ENCODE measurements around the gene MMP7. TPM values are rescaled to one million over a fixed set of nuclear protein-coding genes. Genes with fewer than 3 reads are reported as not detected.

Gene MMP7
- polyA plus RNA-seq, 1 donor (not counting 4 experiments of a cell fraction or from before 2014, with no cell fraction given) = 0.81 TPM

- no peak overlapping the region for H3K4me2 ChIP-seq (ENCODE audit: control insufficient read depth, extremely low read depth, insufficient read depth, low read depth, low read length)
- H3K27ac ChIP-seq (ENCODE audit: control insufficient read depth, insufficient read depth, low read length) = no peak overlapping the region
- TF ChIP-seq CTCF (optimal IDR thresholded peaks at IDR 0.05 in 1 of 3, IDR thresholded peaks at IDR 0.05 in 1 of 3, conservative IDR thresholded peaks at IDR 0.05 in 1 of 3; ENCODE audit: extremely low read depth in 1 of 3, insufficient read depth in 2 of 3, low read length in 3 of 3) = no peak
- no peak for TF ChIP-seq EZH2 (IDR thresholded peaks at IDR 0.05; ENCODE audit: low read length)
- H3K9me1 ChIP-seq (ENCODE audit: control insufficient read depth, extremely low read depth, insufficient read depth, low read length) = no peaks in the 10 kb centered on the region
- peaks cover 22% of the 10 kb centered on the region for H3K4me1 ChIP-seq (ENCODE audit: control insufficient read depth, extremely low read depth, insufficient read depth, low read length)
- no peak overlapping the region for H3K9ac ChIP-seq (ENCODE audit: control insufficient read depth, extremely low read depth, insufficient read depth, low read length)
- H3K79me2 ChIP-seq (ENCODE audit: control insufficient read depth, insufficient read depth, low read length) = no peaks in the 10 kb centered on the region
- no peak overlapping the region for H3K4me3 ChIP-seq (ENCODE audit: control insufficient read depth in 2 of 3, extremely low read depth in 1 of 3, insufficient read depth in 2 of 3, low read depth in 1 of 3, low read length in 3 of 3)
- DNase-seq (ENCODE audit: low read depth, low spot score) (no peak), FAIRE-seq (no peak)
- H3K27me3 ChIP-seq (ENCODE audit: control insufficient read depth, extremely low read depth, insufficient read depth, low read length) = no peaks in the 10 kb centered on the region
- H3K36me3 ChIP-seq (ENCODE audit: control insufficient read depth in 2 of 2, extremely low read depth in 1 of 2, insufficient read depth in 2 of 2, low read length in 2 of 2) = no peaks in the 10 kb centered on the region
- H2AFZ ChIP-seq (ENCODE audit: control insufficient read depth, low read length) = no peak overlapping the region
- dilution Hi-C loops (cut with MboI; ENCODE audit: extremely low pct_ligation_motif_present, low sequenced_read_pairs) = no loop called here
- no peaks in the 10 kb centered on the region for H3K9me3 ChIP-seq (ENCODE audit: control insufficient read depth, low read depth, low read length)
- no peaks in the 10 kb centered on the region for H4K20me1 ChIP-seq (ENCODE audit: control insufficient read depth, extremely low read depth, insufficient read depth, low read length)
Observed at GRCh38 chr11:102472127-102472526, 58.4 kb downstream of the MMP7 start.

- no peaks in the 10 kb centered on the region for H3K27me3 ChIP-seq (ENCODE audit: control insufficient read depth, extremely low read depth, insufficient read depth, low read length)
- no peak overlapping the region for H3K27ac ChIP-seq (ENCODE audit: control insufficient read depth, insufficient read depth, low read length)
- no peaks in the 10 kb centered on the region for H3K9me1 ChIP-seq (ENCODE audit: control insufficient read depth, extremely low read depth, insufficient read depth, low read length)
- no peak for FAIRE-seq
- peaks cover 19% of the 10 kb centered on the region for H3K4me1 ChIP-seq (ENCODE audit: control insufficient read depth, extremely low read depth, insufficient read depth, low read length)
- no peak for DNase-seq (ENCODE audit: low read depth, low spot score)
- H3K4me3 ChIP-seq (ENCODE audit: control insufficient read depth in 2 of 3, extremely low read depth in 1 of 3, insufficient read depth in 2 of 3, low read depth in 1 of 3, low read length in 3 of 3) = no peak overlapping the region
- no peaks in the 10 kb centered on the region for H4K20me1 ChIP-seq (ENCODE audit: control insufficient read depth, extremely low read depth, insufficient read depth, low read length)
- H3K36me3 ChIP-seq (ENCODE audit: control insufficient read depth in 2 of 2, extremely low read depth in 1 of 2, insufficient read depth in 2 of 2, low read length in 2 of 2) = no peaks in the 10 kb centered on the region
- H3K79me2 ChIP-seq (ENCODE audit: control insufficient read depth, insufficient read depth, low read length) = no peaks in the 10 kb centered on the region
- H3K9ac ChIP-seq (ENCODE audit: control insufficient read depth, extremely low read depth, insufficient read depth, low read length) = no peak overlapping the region
- no peak overlapping the region for H2AFZ ChIP-seq (ENCODE audit: control insufficient read depth, low read length)
- no peak for TF ChIP-seq EZH2 (IDR thresholded peaks at IDR 0.05; ENCODE audit: low read length)
- TF ChIP-seq CTCF (optimal IDR thresholded peaks at IDR 0.05 in 1 of 3, IDR thresholded peaks at IDR 0.05 in 1 of 3, conservative IDR thresholded peaks at IDR 0.05 in 1 of 3; ENCODE audit: extremely low read depth in 1 of 3, insufficient read depth in 2 of 3, low read length in 3 of 3) = no peak
- dilution Hi-C loops (cut with MboI; ENCODE audit: extremely low pct_ligation_motif_present, low sequenced_read_pairs) = no loop called here
- no peak overlapping the region for H3K4me2 ChIP-seq (ENCODE audit: control insufficient read depth, extremely low read depth, insufficient read depth, low read depth, low read length)
- H3K9me3 ChIP-seq (ENCODE audit: control insufficient read depth, low read depth, low read length) = no peaks in the 10 kb centered on the region
Observed at GRCh38 chr11:102471474-102471873, 59.1 kb downstream of the MMP7 start.

Other genes with a start within 250 kb of the MMP7 start
- gene BIRC3, start 213.3 kb downstream of the MMP7 start, polyA plus RNA-seq = 1.1 to 2.1 TPM (median 1.4 TPM) in 3 replicates
- gene BIRC2, start 183.5 kb downstream of the MMP7 start, polyA plus RNA-seq = 31.0 to 53.8 TPM (median 53.3 TPM) in 3 replicates
- gene TMEM123, start 78.0 kb downstream of the MMP7 start, polyA plus RNA-seq = 230 to 408 TPM (median 307 TPM) in 3 replicates
- not detected in 3 replicates for gene MMP20, start 94.6 kb upstream of the MMP7 start, polyA plus RNA-seq
- gene MMP27, start 175.0 kb upstream of the MMP7 start, polyA plus RNA-seq = not detected in 3 replicates
- 0.09 to 0.33 TPM in 2 of 3 replicates, not detected in the other for gene MMP8, start 194.2 kb upstream of the MMP7 start, polyA plus RNA-seq
- gene MMP10, start 249.9 kb upstream of the MMP7 start, polyA plus RNA-seq = 19.1 to 45.7 TPM (median 44.4 TPM) in 3 replicates

Data from keratinocyte (primary cell).